GM12878 (cell line): ENCODE results near the gene CCT6B. TPM values are rescaled to one million over a fixed set of nuclear protein-coding genes. Genes with fewer than 3 reads are reported as not detected.

Source experiments
- CBX3 ChIP-seq: fragments of 200-600 bp; sonication (generic); IDR thresholded peaks from 2 replicates; pipeline ENCODE4 v1.6.1; 2016; ENCODE audit warnings: low read depth, borderline replicate concordance
- MAX ChIP-seq: IDR thresholded peaks from 2 replicates; pipeline ENCODE4 v1.6.1; 2012; ENCODE audit warnings: low read depth, low read length, improper control_type of control experiment
- MLLT1 ChIP-seq: fragments of 450-650 bp; IDR thresholded peaks from 2 replicates; pipeline ENCODE4 v1.6.1; 2016; ENCODE audit warnings: mild to moderate bottlenecking
- NR2C1 ChIP-seq: fragments of 450-650 bp; IDR thresholded peaks from 2 replicates; pipeline ENCODE4 v1.6.1; 2017; ENCODE audit warnings: antibody characterized with exemption, mild to moderate bottlenecking, moderate library complexity
- POU2F2 ChIP-seq: IDR thresholded peaks from 3 replicates; pipeline ENCODE4 v1.6.1; 2011; ENCODE audit warnings: low read depth, mild to moderate bottlenecking, low read length, borderline replicate concordance
- SMAD5 ChIP-seq: IDR thresholded peaks from 2 replicates; pipeline ENCODE4 v1.6.1; 2016; ENCODE audit warnings: antibody characterized with exemption, low read depth
- SUPT20H ChIP-seq: IDR thresholded peaks from 2 replicates; pipeline ENCODE4 v1.6.1; 2011; ENCODE audit warnings: low read depth, mild to moderate bottlenecking, low read length, moderate library complexity, borderline replicate concordance; ENCODE audit not compliant: control insufficient read depth
- TBL1XR1 ChIP-seq: IDR thresholded peaks from 2 replicates; pipeline ENCODE4 v1.6.1; 2012; ENCODE audit warnings: low read depth, low read length, improper control_type of control experiment
- ZNF384 ChIP-seq: IDR thresholded peaks from 2 replicates; pipeline ENCODE4 v1.6.1; 2012; ENCODE audit warnings: low read depth, mild to moderate bottlenecking, low read length, improper control_type of control experiment, borderline replicate concordance
- polyA plus RNA-seq, 11 experiments: library from polyadenylated mRNA; depleted of rRNA in 4 of 11; unstranded in 6 of 11; stranded (reverse) in 5 of 11; fragments of >200 nt; fragmentation: Nextera tagmentation in 4 of 11; fragmentation: Illumina TruSeq in 1 of 11; extraction: Ambion mirVana in 4 of 11; extraction: Trizol in 1 of 11; gene quantifications; 1 replicate in 1 of 11; 2 replicates in 10 of 11; pipeline versions ENCODE4 v1.2.1 to v1.2.3, GENCODE V29; 2011 to 2016; ENCODE audit warnings: inconsistent platforms in 2 of 11, missing spikeins in 2 of 11, low read depth in 1 of 11
- total RNA-seq, 4 experiments: library from RNA; depleted of rRNA in 3 of 4; stranded (reverse); fragments of >200 nt in 3 of 4; fragmentation: Illumina TruSeq in 1 of 4; extraction: Trizol in 1 of 4; gene quantifications; 2 replicates each; pipeline versions ENCODE4 v1.2.1 to v1.2.3, GENCODE V29; 2013 to 2021
- TF ChIP-seq, protein P1 (sequence below): IDR thresholded peaks from 2 replicates; pipeline ENCODE4 v1.6.1; 2012; ENCODE audit warnings: mild to moderate bottlenecking, low read depth, low read length
- TF ChIP-seq, protein P2 (sequence below): fragments of 450-650 bp; formaldehyde crosslinking; IDR thresholded peaks from 2 replicates; pipeline ENCODE4 v1.4.0; 2022; ENCODE audit warnings: mild to moderate bottlenecking, moderate library complexity
- TF ChIP-seq, protein P3 (sequence below): fragments of 450-650 bp; formaldehyde crosslinking; IDR thresholded peaks from 2 replicates; pipeline ENCODE4 v1.5.0; 2022; ENCODE audit warnings: mild to moderate bottlenecking, missing genetic modification characterization
- TF ChIP-seq, protein P4 (sequence below): IDR thresholded peaks from 2 replicates; pipeline ENCODE4 v1.6.1; 2011; ENCODE audit warnings: borderline replicate concordance, low read depth, mild to moderate bottlenecking, moderate library complexity, low read length; ENCODE audit not compliant: insufficient read depth, poor library complexity, severe bottlenecking

The CCT6B gene
- total and polyA plus RNA-seq, 10 of the 15 experiments (the other 5 are each of a cell fraction or from before 2014, with no cell fraction given): 1.6 to 6.1 (median 2.6) TPM

DNA sequence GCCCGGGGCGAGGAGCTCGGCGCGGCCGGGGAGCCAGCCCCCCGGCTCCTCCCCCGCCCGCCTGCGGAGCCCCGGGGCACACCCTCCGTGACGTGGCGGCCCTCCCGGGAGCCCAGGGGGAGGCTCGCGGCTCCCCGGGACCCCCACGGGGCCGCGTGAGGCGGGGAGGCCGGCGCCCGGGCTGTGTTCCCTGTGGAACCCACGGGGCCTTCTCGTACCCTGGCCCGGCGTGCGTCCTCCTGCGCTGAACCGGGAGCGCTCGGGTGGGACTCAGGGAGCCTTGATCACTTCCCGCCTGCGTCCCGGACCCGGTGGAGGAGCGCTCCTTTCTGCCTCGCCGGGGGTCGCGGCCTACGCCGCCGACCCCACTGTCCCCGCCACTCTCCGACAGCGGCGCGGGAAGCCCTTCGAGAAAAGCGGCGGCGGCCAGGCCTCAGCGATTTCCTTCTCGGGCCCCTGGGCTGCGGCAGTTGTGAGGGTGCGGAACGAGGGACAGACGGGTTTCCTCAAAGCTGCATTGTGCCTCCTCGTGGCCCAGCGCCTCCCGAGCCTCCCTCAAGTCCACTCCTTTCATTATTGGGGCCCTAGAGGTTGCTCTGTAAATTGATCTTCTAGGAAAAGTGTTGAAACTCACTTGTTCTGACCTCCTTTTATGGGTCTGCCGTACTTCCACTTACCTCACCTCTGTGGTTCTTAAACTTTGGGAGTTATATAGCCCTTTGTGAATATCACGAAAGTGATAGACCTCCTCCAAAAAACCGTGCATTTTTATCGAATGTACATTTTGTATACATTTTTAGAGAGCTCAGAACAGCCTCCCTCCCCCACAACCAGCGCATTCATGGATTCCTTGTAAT is 19.6 kb upstream of the CCT6B start (continued):
- TF ChIP-seq, protein P1, sequence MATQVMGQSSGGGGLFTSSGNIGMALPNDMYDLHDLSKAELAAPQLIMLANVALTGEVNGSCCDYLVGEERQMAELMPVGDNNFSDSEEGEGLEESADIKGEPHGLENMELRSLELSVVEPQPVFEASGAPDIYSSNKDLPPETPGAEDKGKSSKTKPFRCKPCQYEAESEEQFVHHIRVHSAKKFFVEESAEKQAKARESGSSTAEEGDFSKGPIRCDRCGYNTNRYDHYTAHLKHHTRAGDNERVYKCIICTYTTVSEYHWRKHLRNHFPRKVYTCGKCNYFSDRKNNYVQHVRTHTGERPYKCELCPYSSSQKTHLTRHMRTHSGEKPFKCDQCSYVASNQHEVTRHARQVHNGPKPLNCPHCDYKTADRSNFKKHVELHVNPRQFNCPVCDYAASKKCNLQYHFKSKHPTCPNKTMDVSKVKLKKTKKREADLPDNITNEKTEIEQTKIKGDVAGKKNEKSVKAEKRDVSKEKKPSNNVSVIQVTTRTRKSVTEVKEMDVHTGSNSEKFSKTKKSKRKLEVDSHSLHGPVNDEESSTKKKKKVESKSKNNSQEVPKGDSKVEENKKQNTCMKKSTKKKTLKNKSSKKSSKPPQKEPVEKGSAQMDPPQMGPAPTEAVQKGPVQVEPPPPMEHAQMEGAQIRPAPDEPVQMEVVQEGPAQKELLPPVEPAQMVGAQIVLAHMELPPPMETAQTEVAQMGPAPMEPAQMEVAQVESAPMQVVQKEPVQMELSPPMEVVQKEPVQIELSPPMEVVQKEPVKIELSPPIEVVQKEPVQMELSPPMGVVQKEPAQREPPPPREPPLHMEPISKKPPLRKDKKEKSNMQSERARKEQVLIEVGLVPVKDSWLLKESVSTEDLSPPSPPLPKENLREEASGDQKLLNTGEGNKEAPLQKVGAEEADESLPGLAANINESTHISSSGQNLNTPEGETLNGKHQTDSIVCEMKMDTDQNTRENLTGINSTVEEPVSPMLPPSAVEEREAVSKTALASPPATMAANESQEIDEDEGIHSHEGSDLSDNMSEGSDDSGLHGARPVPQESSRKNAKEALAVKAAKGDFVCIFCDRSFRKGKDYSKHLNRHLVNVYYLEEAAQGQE: no peak
- TF ChIP-seq MLLT1 (peak; percentile 42), NR2C1 (0 out of 2 replicates have a peak, but pooled peaks have one; percentile 38), SMAD5 (no peak), ZNF384 (no peak), POU2F2 (no peak), TBL1XR1 (no peak), SUPT20H (no peak), MAX (no peak), CBX3 (no peak)
- TF ChIP-seq, protein P2, sequence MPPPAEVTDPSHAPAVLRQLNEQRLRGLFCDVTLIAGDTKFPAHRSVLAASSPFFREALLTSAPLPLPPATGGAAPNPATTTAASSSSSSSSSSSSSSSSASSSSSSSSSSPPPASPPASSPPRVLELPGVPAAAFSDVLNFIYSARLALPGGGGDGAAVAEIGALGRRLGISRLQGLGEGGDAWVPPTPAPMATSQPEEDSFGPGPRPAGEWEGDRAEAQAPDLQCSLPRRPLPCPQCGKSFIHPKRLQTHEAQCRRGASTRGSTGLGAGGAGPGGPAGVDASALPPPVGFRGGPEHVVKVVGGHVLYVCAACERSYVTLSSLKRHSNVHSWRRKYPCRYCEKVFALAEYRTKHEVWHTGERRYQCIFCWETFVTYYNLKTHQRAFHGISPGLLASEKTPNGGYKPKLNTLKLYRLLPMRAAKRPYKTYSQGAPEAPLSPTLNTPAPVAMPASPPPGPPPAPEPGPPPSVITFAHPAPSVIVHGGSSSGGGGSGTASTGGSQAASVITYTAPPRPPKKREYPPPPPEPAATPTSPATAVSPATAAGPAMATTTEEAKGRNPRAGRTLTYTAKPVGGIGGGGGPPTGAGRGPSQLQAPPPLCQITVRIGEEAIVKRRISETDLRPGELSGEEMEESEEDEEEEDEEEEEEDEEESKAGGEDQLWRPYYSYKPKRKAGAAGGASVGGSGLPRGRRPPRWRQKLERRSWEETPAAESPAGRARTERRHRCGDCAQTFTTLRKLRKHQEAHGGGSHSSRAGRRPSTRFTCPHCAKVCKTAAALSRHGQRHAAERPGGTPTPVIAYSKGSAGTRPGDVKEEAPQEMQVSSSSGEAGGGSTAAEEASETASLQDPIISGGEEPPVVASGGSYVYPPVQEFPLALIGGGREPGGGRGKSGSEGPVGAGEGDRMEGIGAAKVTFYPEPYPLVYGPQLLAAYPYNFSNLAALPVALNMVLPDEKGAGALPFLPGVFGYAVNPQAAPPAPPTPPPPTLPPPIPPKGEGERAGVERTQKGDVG (CRISPR knock-in tag): no peak
- TF ChIP-seq, protein P3, sequence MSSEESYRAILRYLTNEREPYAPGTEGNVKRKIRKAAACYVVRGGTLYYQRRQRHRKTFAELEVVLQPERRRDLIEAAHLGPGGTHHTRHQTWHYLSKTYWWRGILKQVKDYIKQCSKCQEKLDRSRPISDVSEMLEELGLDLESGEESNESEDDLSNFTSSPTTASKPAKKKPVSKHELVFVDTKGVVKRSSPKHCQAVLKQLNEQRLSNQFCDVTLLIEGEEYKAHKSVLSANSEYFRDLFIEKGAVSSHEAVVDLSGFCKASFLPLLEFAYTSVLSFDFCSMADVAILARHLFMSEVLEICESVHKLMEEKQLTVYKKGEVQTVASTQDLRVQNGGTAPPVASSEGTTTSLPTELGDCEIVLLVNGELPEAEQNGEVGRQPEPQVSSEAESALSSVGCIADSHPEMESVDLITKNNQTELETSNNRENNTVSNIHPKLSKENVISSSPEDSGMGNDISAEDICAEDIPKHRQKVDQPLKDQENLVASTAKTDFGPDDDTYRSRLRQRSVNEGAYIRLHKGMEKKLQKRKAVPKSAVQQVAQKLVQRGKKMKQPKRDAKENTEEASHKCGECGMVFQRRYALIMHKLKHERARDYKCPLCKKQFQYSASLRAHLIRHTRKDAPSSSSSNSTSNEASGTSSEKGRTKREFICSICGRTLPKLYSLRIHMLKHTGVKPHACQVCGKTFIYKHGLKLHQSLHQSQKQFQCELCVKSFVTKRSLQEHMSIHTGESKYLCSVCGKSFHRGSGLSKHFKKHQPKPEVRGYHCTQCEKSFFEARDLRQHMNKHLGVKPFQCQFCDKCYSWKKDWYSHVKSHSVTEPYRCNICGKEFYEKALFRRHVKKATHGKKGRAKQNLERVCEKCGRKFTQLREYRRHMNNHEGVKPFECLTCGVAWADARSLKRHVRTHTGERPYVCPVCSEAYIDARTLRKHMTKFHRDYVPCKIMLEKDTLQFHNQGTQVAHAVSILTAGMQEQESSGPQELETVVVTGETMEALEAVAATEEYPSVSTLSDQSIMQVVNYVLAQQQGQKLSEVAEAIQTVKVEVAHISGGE (CRISPR knock-in tag): 0 out of 2 replicates have a peak, but pooled peaks have one; percentile 3
- TF ChIP-seq, protein P4, sequence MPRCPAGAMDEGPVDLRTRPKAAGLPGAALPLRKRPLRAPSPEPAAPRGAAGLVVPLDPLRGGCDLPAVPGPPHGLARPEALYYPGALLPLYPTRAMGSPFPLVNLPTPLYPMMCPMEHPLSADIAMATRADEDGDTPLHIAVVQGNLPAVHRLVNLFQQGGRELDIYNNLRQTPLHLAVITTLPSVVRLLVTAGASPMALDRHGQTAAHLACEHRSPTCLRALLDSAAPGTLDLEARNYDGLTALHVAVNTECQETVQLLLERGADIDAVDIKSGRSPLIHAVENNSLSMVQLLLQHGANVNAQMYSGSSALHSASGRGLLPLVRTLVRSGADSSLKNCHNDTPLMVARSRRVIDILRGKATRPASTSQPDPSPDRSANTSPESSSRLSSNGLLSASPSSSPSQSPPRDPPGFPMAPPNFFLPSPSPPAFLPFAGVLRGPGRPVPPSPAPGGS: no peak
